SK-N-MC (cell line): Measurements from ENCODE around the gene DTD1.

Experiments
- DNase-seq: peaks from one replicate; pipeline ENCODE4 v3.0.0-alpha.2; 2011; ENCODE audit warnings: low read depth, low spot score
- H3K27ac ChIP-seq: fragments of 200-600 bp; sonication (generic); 2 replicates; pipeline ENCODE4 v1.5.1; 2016; ENCODE audit warnings: mixed run types
- H3K36me3 ChIP-seq: fragments of 200-600 bp; sonication (generic); 2 replicates; pipeline ENCODE4 v1.6.1; 2017; ENCODE audit warnings: antibody characterized with exemption, low read length, mixed read lengths; ENCODE audit not compliant: insufficient read depth
- H3K4me3 ChIP-seq: fragments of 200-600 bp; sonication (generic); 2 replicates; pipeline ENCODE4 v1.5.1; 2016
- H3K9ac ChIP-seq: fragments of 200-600 bp; sonication (generic); 2 replicates; pipeline ENCODE4 v1.8.0; 2017; ENCODE audit warnings: mixed run types, mixed read lengths; ENCODE audit not compliant: insufficient read length
- H3K9me3 ChIP-seq: fragments of 200-600 bp; sonication (generic); 2 replicates; pipeline ENCODE4 v1.6.1; 2017; ENCODE audit warnings: low read depth, mild to moderate bottlenecking, antibody characterized with exemption, low read length, moderate library complexity, mixed read lengths
- EZH2 ChIP-seq: fragments of 200-600 bp; sonication (generic); IDR thresholded peaks from one replicate; pipeline ENCODE4 v1.6.1; 2017; ENCODE audit warnings: antibody characterized with exemption
- FOXP2 ChIP-seq: optimal IDR thresholded peaks from 2 replicates; pipeline ENCODE3; 2011; ENCODE audit warnings: mild to moderate bottlenecking, moderate library complexity; ENCODE audit not compliant: insufficient read depth; ENCODE audit errors: extremely low read length, control extremely low read depth
- POLR2AphosphoS5 ChIP-seq: IDR thresholded peaks from 2 replicates; pipeline ENCODE4 v1.6.1; 2012; ENCODE audit warnings: mild to moderate bottlenecking, low read depth, low read length, borderline replicate concordance

The DTD1 gene, protein sequence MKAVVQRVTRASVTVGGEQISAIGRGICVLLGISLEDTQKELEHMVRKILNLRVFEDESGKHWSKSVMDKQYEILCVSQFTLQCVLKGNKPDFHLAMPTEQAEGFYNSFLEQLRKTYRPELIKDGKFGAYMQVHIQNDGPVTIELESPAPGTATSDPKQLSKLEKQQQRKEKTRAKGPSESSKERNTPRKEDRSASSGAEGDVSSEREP

DNA sequence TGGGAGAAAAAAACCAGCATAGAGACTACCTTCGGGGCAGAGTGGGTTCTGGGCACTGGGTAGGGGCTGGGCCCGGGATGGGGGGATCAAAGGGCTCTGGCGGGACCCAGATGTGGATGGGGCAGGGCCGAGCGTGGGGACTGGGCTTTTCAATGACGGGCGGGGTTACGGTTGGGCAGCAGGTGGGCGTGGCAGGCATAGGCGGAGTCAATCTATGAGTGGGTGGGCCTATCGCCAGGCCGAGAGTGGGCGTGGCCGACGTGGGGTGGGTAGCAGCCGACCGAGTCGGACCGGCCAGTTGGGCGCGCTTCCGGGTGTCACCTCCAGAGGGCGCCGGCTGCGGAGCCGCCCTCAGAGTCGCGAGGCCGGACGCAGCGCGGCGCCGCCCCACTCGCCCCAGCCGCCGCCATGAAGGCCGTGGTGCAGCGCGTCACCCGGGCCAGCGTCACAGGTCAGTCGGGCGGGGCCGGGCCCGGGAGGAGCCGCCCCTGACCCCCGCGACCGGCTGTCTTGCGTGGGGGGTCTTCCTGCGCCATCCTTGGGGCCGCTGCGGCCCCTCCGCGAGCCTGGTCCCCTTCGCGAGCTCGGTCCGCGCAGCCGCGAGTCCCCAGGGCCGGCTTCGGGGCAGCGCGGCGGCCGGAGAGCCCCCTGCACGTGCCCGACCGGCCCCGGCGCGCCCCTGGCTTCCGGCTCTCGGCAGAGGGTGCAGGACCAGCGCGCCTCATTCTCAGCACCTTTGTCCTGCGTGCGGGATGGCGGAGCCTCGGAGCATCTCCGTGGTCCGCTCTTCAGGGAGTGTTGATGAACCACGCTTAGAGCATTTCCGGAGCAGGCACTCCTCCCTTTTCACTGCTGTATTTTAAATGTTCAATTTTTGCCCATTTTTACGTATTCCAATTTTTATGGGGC lies at the start of gene DTD1:
Gene DTD1, plus strand, starts transcription at position 390 of the 909 bp plus-strand sequence. Its CDS starts 19 bp downstream, at position 409.
- no peaks in the 10 kb centered on the region for H3K9me3 ChIP-seq
- H3K27ac ChIP-seq: no peak within 1 kb of the TSS
- H3K36me3 ChIP-seq: no peaks in the 10 kb centered on the region
- no peak for TF ChIP-seq FOXP2
- TF ChIP-seq EZH2: no peak
- TF ChIP-seq POLR2AphosphoS5: no peak
- no peak for DNase-seq
- peak within 1 kb of the TSS; percentile 74 for H3K9ac ChIP-seq
- H3K4me3 ChIP-seq: peak within 1 kb of the TSS; percentile 75

DNA sequence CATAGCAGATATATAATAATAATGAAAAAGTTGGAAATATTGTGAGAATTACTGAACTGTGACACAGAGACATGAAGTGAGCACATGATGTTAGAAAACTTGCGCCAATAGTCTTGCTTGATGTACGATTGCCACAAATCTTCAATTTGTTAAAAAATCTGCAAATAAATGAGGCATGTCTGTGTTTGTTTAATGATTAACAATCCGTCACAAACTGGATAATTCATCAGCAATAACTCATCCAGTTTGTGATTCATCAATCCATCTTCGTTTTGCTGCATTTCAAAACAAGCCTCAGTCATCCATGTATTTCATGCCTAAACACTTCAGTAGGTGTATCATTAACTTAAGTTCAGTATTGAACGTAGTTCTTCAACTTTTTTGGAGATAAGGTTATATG lies 46.1 kb upstream of the DTD1 start:
- Histone ChIP-seq H3K9me3 (no peaks in the 10 kb centered on the region), H3K4me3 (no peak overlapping the region), H3K9ac (no peak overlapping the region), H3K27ac (no peak overlapping the region), H3K36me3 (peaks cover 17% of the 10 kb centered on the region; the same call in 1 of the 2 replicates)
- TF ChIP-seq POLR2AphosphoS5 (no peak), EZH2 (no peak), FOXP2 (no peak)
- no peak for DNase-seq

DNA sequence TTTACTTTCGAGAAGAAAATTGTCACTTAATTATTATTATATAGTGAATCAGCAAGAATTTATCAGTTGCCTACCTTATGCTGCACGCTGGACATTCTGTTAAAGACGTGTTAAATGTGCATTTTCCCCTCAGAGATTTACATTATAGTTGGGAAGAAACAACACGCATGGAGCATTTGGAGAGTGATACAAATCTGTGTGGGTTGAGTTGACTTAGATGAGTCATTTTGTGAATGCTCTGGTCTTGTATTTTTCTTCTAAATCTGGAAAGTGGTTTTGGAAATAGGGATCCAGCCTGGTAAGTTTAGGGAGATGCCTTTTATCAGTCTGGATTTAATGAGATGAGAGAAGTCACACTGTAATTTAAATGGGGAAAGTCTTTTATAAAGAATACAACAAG lies 44.6 kb upstream of the DTD1 start:
- H3K36me3 ChIP-seq: peaks cover 15% of the 10 kb centered on the region; the same call in 1 of the 2 replicates
- TF ChIP-seq FOXP2: no peak
- no peak for TF ChIP-seq EZH2
- no peak for TF ChIP-seq POLR2AphosphoS5

DNA sequence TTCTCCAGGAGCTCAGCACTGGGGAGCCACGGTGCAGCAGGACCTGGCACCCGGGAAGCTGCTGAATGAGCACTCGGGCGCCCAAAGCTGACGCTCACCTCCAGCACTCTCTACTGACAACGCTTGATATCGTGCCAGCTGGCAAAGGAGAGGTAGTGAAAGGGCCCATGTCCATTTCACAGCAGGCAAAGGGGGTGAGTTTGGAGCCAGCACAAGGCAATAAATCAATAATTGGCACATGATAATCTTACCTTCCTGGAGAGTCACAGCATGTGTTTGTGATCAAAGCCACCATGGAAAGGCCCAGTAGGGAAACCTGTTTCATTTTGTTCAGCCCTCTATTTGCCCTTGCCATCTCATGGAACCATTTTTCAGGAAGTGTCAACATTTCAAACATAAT lies 43.9 kb upstream of the DTD1 start:
- DNase-seq: no peak
- Histone ChIP-seq H3K36me3 (peaks cover 19% of the 10 kb centered on the region), H3K9ac (no peak overlapping the region)

More for the DNA sequence above, 44.6 kb upstream of the DTD1 start:
- no peak overlapping the region for H3K4me3 ChIP-seq
- H3K9ac ChIP-seq: no peak overlapping the region
- no peak overlapping the region for H3K27ac ChIP-seq
- DNase-seq: no peak
- H3K9me3 ChIP-seq: no peaks in the 10 kb centered on the region

DNA sequence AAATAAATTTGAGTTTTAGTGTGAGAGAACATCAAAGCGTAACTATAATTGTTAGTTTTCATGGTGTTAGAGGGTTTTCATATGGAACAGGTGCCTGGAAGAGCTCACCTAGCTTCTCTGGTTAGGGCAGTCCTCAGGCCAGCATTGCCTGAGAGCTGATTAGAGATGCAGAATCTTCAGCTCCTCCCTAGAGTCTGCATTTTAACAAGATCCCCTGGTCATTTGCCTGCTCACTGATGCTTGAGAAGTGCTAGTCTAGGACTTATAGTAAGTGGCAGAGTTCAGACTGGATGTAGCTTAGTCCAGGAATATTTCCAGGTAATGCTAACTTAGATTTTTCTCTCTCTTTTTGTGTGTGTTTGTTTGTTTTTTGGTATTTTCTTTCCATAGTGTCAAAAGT lies 42.3 kb upstream of the DTD1 start:
- Histone ChIP-seq H3K27ac (no peak overlapping the region), H3K4me3 (no peak overlapping the region), H3K9ac (no peak overlapping the region), H3K36me3 (peaks cover 30% of the 10 kb centered on the region), H3K9me3 (no peaks in the 10 kb centered on the region)
- no peak for DNase-seq
- no peak for TF ChIP-seq FOXP2
- TF ChIP-seq EZH2: no peak
- no peak for TF ChIP-seq POLR2AphosphoS5

More for the DNA sequence above, 43.9 kb upstream of the DTD1 start:
- Histone ChIP-seq H3K27ac (no peak overlapping the region), H3K9me3 (no peaks in the 10 kb centered on the region), H3K4me3 (no peak overlapping the region)
- TF ChIP-seq POLR2AphosphoS5 (no peak), EZH2 (no peak), FOXP2 (no peak)

DNA sequence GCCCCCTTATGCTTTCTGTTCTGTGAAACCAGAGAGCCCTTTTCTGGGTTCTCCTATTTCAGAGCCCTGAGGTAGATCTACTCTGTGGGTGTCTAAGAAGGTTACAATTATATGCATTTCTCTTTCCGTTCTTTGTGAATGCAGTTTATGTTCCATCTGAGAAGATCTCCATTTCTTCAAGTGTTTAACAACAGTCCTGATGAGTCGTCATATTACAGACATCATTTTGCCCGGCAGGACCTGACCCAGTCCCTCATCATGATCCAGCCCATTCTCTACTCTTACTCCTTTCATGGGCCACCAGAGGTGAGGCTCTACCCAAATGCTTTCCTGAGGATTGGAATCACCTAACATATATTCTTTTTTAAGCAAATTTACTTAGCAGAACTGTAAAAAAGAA lies 39.4 kb upstream of the DTD1 start:
- Histone ChIP-seq H3K4me3 (no peak overlapping the region), H3K9me3 (no peaks in the 10 kb centered on the region), H3K27ac (no peak overlapping the region), H3K36me3 (peaks cover 31% of the 10 kb centered on the region), H3K9ac (no peak overlapping the region)
- DNase-seq: no peak
- TF ChIP-seq FOXP2: no peak
- no peak for TF ChIP-seq EZH2
- TF ChIP-seq POLR2AphosphoS5: no peak

DNA sequence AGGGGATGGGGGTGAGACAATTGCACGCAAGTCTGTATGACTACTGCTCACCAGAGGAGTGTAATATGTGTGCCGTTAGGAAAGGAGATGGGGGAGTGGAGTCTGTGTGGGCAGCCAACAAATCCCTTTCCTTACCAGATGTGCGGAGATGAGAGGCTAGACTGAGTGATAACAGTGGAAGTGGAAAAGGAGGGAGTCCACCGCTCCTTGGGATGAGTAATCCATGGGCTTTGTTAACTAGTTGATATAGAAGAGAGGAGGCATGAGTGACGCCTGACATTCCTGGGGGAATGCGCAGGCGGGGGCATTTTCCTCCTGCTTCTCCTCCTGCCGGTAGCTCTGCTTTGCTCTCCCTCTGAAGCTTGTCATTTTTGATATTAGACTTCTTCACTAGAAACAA lies 34.1 kb upstream of the DTD1 start:
- Histone ChIP-seq H3K9me3 (no peaks in the 10 kb centered on the region), H3K27ac (no peak overlapping the region), H3K36me3 (peaks cover 37% of the 10 kb centered on the region), H3K4me3 (no peak overlapping the region), H3K9ac (no peak overlapping the region)
- TF ChIP-seq EZH2: no peak
- no peak for TF ChIP-seq POLR2AphosphoS5
- no peak for TF ChIP-seq FOXP2
- no peak for DNase-seq

DNA sequence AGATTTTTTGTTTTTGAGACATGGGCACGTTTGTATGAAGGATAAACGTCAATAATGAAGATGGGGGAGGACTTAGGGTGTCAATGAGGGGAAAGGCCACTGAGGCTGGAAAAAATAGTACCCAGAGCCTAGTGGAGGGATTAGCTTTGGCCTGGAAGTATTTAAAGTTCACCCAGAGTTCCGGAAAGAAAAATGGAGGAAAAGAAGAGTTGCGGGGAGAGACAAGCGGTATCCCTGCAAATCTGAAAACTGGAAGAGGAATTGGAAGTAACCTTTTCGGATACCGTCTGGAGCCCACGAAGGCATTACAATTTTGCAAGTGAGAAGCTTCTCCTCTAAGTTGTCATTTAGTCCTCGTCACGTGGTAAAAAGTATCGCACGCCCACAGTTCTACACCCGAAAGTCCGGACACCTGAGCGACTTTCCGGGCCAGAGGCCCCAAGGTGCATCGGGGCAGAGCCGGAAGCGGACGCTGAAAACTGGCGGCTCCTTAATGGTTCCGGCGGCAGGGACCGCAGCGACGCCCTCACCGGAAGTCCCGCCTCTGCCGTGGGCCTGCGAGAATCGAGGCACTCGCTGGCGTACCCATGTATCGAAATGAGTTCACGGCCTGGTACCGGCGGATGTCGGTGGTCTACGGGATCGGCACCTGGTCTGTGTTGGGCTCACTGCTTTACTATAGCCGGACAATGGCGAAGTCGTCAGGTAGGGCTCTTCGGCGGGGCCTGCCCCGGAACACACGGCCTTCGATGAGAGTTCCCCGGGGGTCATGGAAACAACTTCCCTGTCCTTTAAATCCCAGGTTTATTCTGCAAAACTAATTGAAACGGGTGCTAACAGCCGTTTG lies 20.7 kb upstream of the DTD1 start, which contains the start of gene SMIM26:
Gene SMIM26, plus strand, starts transcription at position 541 of the 847 bp plus-strand sequence. Its CDS starts 47 bp downstream, at position 588.
- peak within 1 kb of the TSS; percentile 92 for H3K9ac ChIP-seq
- peak; percentile 53 for DNase-seq
- peaks cover 37% of the 10 kb centered on the region for H3K36me3 ChIP-seq
- peak within 1 kb of the TSS; percentile 91 for H3K4me3 ChIP-seq
- peak within 1 kb of the TSS; percentile 53; the same call in 1 of the 2 replicates for H3K27ac ChIP-seq
- TF ChIP-seq EZH2 (no peak), FOXP2 (peak; percentile 45), POLR2AphosphoS5 (peak; percentile 92)
- H3K9me3 ChIP-seq: no peaks in the 10 kb centered on the region
